GM12872 (cell line): ENCODE data around the gene RGS7BP.

Experiments used
- CTCF ChIP-seq: IDR thresholded peaks from 3 replicates; pipeline ENCODE4 v1.5.1; 2011; ENCODE audit warnings: low read depth, mild to moderate bottlenecking, low read length, moderate library complexity; ENCODE audit not compliant: insufficient read depth

Gene RGS7BP

DNA sequence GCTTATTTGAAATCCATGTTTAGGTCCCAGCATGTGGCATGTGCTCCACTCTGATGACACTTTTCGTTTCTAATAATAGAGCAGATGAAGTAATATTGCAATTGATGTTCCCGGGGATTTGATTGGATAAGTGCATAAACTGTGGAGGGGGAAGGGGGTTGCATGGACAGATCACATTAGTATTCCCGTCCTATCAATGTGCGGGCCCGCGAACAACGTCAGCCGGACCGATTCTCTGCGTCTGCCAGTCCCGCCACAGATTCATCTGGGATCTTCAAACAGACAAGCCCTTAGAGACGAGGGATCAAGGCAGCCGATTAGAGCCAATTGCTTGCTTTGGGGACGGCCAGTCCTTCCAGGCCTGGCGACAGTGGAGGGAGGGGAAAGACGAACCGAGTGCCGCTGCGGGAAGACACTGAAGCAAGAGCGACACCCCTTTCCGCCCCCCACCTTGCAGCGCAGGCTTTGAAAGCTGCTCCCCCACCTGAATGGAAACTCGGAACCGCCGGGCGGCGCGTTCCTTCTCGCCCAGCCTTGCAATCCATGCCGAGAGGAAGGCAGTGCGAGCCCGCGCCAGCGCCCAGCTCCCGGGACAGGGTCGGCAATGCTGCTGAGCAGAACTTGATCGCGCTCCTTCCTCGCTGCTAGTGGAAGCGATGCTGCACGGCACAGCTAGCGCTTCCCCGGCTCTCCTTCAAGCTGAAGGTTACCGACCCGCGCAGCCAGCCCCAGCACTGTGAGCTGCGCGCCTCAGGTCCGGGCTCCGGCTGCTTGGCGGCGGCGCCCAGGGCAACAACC lies at the start of gene RGS7BP:
Gene RGS7BP, plus strand, starts transcription at position 247 of the 798 bp plus-strand sequence. CDS start 610 bp downstream, outside the sequence.
- TF ChIP-seq CTCF = no peak

GRCh38 chr5:64457846-64458245 lies 48.0 kb upstream of the RGS7BP start:
- no peak for TF ChIP-seq CTCF

DNA sequence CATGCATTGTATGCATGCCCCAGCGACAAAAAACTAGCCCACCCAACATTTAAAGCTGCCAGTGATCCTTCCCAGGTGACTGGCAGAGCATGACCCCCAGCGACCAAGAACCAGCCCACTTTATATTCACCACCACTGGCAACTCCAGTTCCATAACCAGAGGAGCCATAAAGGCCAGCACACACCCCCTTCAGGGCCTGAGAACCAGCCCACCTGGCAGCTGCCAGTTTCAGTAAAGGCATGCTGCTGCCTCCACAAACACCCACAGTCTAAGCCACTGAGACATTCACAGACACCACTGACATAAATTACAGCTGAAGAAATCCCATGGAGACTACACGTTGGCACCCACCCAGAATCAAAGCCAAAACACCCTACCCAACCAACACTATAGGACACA lies 46.9 kb upstream of the RGS7BP start:
- TF ChIP-seq CTCF = no peak

- no peak for TF ChIP-seq CTCF
Observed at GRCh38 chr5:64462391-64462790, 43.4 kb upstream of the RGS7BP start.

- TF ChIP-seq CTCF = no peak
Observed at GRCh38 chr5:64486163-64486562, 19.7 kb upstream of the RGS7BP start.

DNA sequence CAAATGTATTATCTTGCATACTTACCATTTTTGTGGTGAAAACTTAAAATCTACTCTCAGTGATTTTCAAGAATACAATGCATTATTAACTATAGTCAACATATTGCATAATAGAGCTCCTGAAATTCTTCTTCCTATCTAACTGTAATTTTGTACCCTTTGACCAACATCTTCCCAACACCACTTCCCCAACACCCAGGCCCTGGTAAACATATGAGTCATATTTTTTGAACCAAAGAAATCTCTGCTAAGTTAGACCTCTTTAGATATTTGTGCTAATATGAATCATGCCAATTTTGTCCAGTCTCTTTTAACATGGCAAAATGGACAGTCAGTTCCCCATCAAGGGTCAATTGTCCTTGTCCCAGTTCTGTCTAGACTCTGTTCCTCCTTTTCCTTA lies 18.5 kb upstream of the RGS7BP start:
- TF ChIP-seq CTCF = no peak

DNA sequence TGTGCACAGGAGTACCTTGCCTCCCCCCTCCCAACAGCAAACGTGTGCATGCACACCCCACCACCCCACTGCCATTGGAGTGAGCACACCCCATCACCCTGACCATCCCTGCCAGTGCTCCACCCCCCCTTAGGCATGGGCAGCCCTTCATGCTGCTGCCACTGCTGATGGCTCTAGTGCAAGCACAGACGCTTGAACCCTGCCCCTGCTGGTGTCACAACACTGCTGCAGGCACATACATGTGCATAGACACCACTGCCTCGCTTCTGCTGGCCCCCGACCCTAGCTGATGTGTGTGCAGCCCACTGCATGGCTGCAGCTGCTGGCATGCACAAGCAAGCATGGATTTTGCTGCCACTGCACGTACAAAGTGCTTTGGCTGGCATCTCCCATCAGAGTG lies 16.0 kb upstream of the RGS7BP start:
- no peak for TF ChIP-seq CTCF
